ENCODE results near the gene ALDH3B1.
A peak's percentile ranks its signal among the peaks of the same experiment; 100 is the strongest.

ALDH3B1 gene

GRCh38 chr11:68052137-68052873 is 42.2 kb downstream of the ALDH3B1 start:
- Histone ChIP-seq H3K4me1 (peaks cover 4% of the 10 kb centered on the region; the same call in 1 of the 2 replicates), H3K36me3 (peaks cover 5% of the 10 kb centered on the region; the same call in 1 of the 2 replicates), H3K9me3 (no peaks in the 10 kb centered on the region), H3K27me3 (no peaks in the 10 kb centered on the region), H3K4me3 (ENCODE audit: low read depth, low read length) (no peak overlapping the region)
- no peak for TF ChIP-seq CTCF (IDR thresholded peaks at IDR 0.05; ENCODE audit: low read depth, low read length)
- DNase-seq: peak; percentile 8

- peaks cover 5% of the 10 kb centered on the region for H3K36me3 ChIP-seq
These were observed 43.0 kb downstream of the ALDH3B1 start for GRCh38 chr11:68053117-68053516.

GRCh38 chr11:68053981-68054812 is 44.1 kb downstream of the ALDH3B1 start:
- no peak for TF ChIP-seq CTCF (IDR thresholded peaks at IDR 0.05; ENCODE audit: low read depth, low read length)
- peaks cover 15% of the 10 kb centered on the region for H3K36me3 ChIP-seq
- DNase-seq: no peak
- H3K4me3 ChIP-seq (ENCODE audit: low read depth, low read length): no peak overlapping the region
- peaks cover 4% of the 10 kb centered on the region; the same call in 1 of the 2 replicates for H3K4me1 ChIP-seq
- H3K27me3 ChIP-seq: no peaks in the 10 kb centered on the region
- H3K9me3 ChIP-seq: no peaks in the 10 kb centered on the region

More at GRCh38 chr11:68053117-68053516, 43.0 kb downstream of the ALDH3B1 start:
- DNase-seq: peak; percentile 48
- peaks cover 4% of the 10 kb centered on the region; the same call in 1 of the 2 replicates for H3K4me1 ChIP-seq
- no peak overlapping the region for H3K4me3 ChIP-seq (ENCODE audit: low read depth, low read length)
- H3K9me3 ChIP-seq: no peaks in the 10 kb centered on the region
- no peak for TF ChIP-seq CTCF (IDR thresholded peaks at IDR 0.05; ENCODE audit: low read depth, low read length)
- H3K27me3 ChIP-seq: no peaks in the 10 kb centered on the region

DNA sequence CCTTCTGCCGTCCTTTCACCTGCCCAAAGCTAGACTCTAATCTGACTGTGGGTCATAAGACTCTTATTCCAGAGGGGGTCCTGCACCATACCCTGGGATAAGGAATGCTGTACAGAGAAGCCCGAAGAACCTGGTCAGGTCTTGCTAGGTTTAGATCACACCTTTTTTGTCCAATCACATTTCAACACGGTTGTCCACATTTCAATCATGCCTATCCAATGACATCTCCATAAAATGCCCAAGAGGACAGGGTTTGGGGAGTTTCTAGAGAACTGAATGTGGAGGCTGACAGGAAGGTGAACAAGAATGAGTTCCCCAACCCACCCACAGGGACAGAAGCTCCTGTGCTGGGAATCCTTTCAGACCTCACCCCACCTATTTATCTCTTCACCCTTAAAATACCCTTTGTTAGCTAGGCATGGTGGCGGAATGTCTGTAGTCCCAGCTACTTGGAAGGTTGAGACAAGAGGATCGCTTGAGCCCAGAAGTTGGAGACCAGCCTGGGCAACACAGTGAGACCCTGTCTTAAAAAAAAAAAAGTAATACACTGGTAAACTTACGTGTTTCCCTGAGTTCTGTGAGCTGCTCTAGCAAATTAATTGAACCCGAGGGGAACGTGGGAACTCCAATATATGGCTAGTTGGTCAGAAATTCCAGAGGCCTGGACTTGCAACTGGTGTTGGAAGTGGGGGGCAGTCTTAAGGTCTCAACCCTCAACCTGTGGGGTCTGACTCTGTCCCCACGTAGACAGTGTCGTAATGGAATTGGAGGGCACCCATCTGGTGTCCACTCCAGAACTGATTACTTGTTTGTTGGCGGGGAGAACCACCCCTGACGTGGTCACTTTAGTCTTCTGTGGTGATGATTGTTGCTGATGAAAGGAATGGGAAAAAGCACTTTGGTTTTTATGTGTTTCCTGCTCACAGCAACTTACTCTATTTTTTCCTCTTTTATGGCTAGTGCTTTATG is 46.5 kb downstream of the ALDH3B1 start:
- Histone ChIP-seq H3K4me3 (ENCODE audit: low read depth, low read length) (no peak overlapping the region), H3K9me3 (no peaks in the 10 kb centered on the region), H3K4me1 (peaks cover 4% of the 10 kb centered on the region; the same call in 1 of the 2 replicates), H3K36me3 (peaks cover 24% of the 10 kb centered on the region), H3K27me3 (no peaks in the 10 kb centered on the region)
- TF ChIP-seq CTCF (IDR thresholded peaks at IDR 0.05; ENCODE audit: low read depth, low read length): no peak
- no peak for DNase-seq

GRCh38 chr11:68057807-68058206 is 47.7 kb downstream of the ALDH3B1 start:
- H3K4me1 ChIP-seq: peaks cover 4% of the 10 kb centered on the region; the same call in 1 of the 2 replicates
- H3K27me3 ChIP-seq: no peaks in the 10 kb centered on the region
- peaks cover 32% of the 10 kb centered on the region for H3K36me3 ChIP-seq
- no peaks in the 10 kb centered on the region for H3K9me3 ChIP-seq
- no peak for TF ChIP-seq CTCF (IDR thresholded peaks at IDR 0.05; ENCODE audit: low read depth, low read length)
- no peak for DNase-seq
- no peak overlapping the region for H3K4me3 ChIP-seq (ENCODE audit: low read depth, low read length)
